Epithelial cell of prostate (primary cell): Measurements from ENCODE around the gene MGST3.
"Not testable (repeated sequence)": the region's sequence is repeated elsewhere in the genome, so short reads cannot be mapped to it uniquely, and the experiment has no call there.

Experiments used
- DNase-seq: peaks from one replicate; pipeline ENCODE4 v3.0.0-alpha.2; 2011; ENCODE audit warnings: low read depth, low spot score
- H3K27ac ChIP-seq: fragments of 450-650 bp; 2 replicates; pipeline ENCODE4 v1.5.1; 2017; ENCODE audit warnings: mild to moderate bottlenecking

The MGST3 gene

GRCh38 chr1:165628147-165628822 lies 2.7 kb upstream of the MGST3 start:
- H3K27ac ChIP-seq, result no peak overlapping the region
- no peak for DNase-seq

GRCh38 chr1:165629151-165629550 lies 1.9 kb upstream of the MGST3 start:
- no peak for DNase-seq
- no peak overlapping the region for H3K27ac ChIP-seq

- no peak for DNase-seq
- H3K27ac ChIP-seq, result peak overlapping the region; percentile 87
Observed at GRCh38 chr1:165629848-165630628, 996 bp upstream of the MGST3 start.

GRCh38 chr1:165631342-165632151 lies 513 bp downstream of the MGST3 start:
- DNase-seq, result peak; percentile 54
- peak overlapping the region; percentile 87 for H3K27ac ChIP-seq

- DNase-seq, result no peak
- H3K27ac ChIP-seq, result peak overlapping the region; percentile 87
Observed at GRCh38 chr1:165632152-165632469, 1.1 kb downstream of the MGST3 start.

- H3K27ac ChIP-seq, result peak overlapping the region; percentile 87
- no peak for DNase-seq
Observed at GRCh38 chr1:165632491-165632890, 1.5 kb downstream of the MGST3 start.

- no peak for DNase-seq
- no peak overlapping the region for H3K27ac ChIP-seq
Observed at GRCh38 chr1:165633614-165634013, 2.6 kb downstream of the MGST3 start.

- no peak for DNase-seq
- H3K27ac ChIP-seq, result no peak overlapping the region
Observed at GRCh38 chr1:165634154-165634921, 3.3 kb downstream of the MGST3 start.

- no peak overlapping the region for H3K27ac ChIP-seq
- DNase-seq, result no peak
Observed at GRCh38 chr1:165635329-165635728, 4.3 kb downstream of the MGST3 start.

GRCh38 chr1:165635823-165636222 lies 4.8 kb downstream of the MGST3 start:
- no peak for DNase-seq
- H3K27ac ChIP-seq, result no peak overlapping the region

- H3K27ac ChIP-seq, result no peak overlapping the region
- DNase-seq, result no peak
Observed at GRCh38 chr1:165637427-165637826, 6.4 kb downstream of the MGST3 start.

- H3K27ac ChIP-seq, DNase-seq: not testable (repeated sequence)
Observed at GRCh38 chr1:165638211-165638610, 7.2 kb downstream of the MGST3 start.

GRCh38 chr1:165639821-165640623 lies 9.0 kb downstream of the MGST3 start:
- no peak for DNase-seq
- H3K27ac ChIP-seq, result no peak overlapping the region

- no peak for DNase-seq
- H3K27ac ChIP-seq, result no peak overlapping the region
Observed at GRCh38 chr1:165641231-165641987, 10.4 kb downstream of the MGST3 start.

GRCh38 chr1:165644064-165644735 lies 13.2 kb downstream of the MGST3 start:
- no peak for DNase-seq
- no peak overlapping the region for H3K27ac ChIP-seq

- DNase-seq, result no peak
- H3K27ac ChIP-seq, result no peak overlapping the region
Observed at GRCh38 chr1:165645654-165646366, 14.8 kb downstream of the MGST3 start.

- no peak for DNase-seq
- no peak overlapping the region for H3K27ac ChIP-seq
Observed at GRCh38 chr1:165647517-165647916, 16.5 kb downstream of the MGST3 start.

- no peak overlapping the region for H3K27ac ChIP-seq
- DNase-seq, result no peak
Observed at GRCh38 chr1:165647970-165648369, 16.9 kb downstream of the MGST3 start.
